ENCODE data around the gene LIG3. TPM values are rescaled to one million over a fixed set of nuclear protein-coding genes. Genes with fewer than 3 reads are reported as not detected.
A peak's percentile ranks its signal among the peaks of the same experiment; 100 is the strongest.
"Not testable (repeated sequence)": the region's sequence is repeated elsewhere in the genome, so short reads cannot be mapped to it uniquely, and the experiment has no call there.

The LIG3 gene
- 10 to 100 TPM; 43.5 to 45.7 TPM for total RNA-seq

GRCh38 chr17:34980353-34980680 is at the start of gene LIG3:
TSS of gene LIG3 (plus strand) at chr17:34980512. CDS start at chr17:34983006, 2,494 bp downstream.
- peak; percentile 95 for DNase-seq
- H3K27me3 Mint-ChIP-seq, result no peaks in the 10 kb centered on the region
- peak within 1 kb of the TSS; percentile 96 for H3K4me3 Mint-ChIP-seq

GRCh38 chr17:34950780-34951179 is 29.5 kb upstream of the LIG3 start:
- not testable (repeated sequence) for H3K27me3 Mint-ChIP-seq, H3K4me1 Mint-ChIP-seq, H3K4me3 Mint-ChIP-seq, H3K27ac Mint-ChIP-seq, H3K9me3 Mint-ChIP-seq, DNase-seq, H3K36me3 Mint-ChIP-seq

More at GRCh38 chr17:34980353-34980680, at the start of gene LIG3:
- Mint-ChIP-seq H3K9me3 (no peaks in the 10 kb centered on the region), H3K27ac (peak within 1 kb of the TSS; percentile 98), H3K4me1 (peaks cover 42% of the 10 kb centered on the region), H3K36me3 (peaks cover 12% of the 10 kb centered on the region)

GRCh38 chr17:34958438-34958837 is 21.9 kb upstream of the LIG3 start:
- no peak for DNase-seq
- Mint-ChIP-seq H3K4me3 (no peak overlapping the region), H3K9me3 (no peaks in the 10 kb centered on the region), H3K36me3 (peaks cover 18% of the 10 kb centered on the region), H3K27ac (no peak overlapping the region), H3K4me1 (peaks cover 9% of the 10 kb centered on the region), H3K27me3 (peaks cover 5% of the 10 kb centered on the region)

- H3K27ac Mint-ChIP-seq, result peak within 1 kb of the TSS; percentile 98
- H3K36me3 Mint-ChIP-seq, result peaks cover 29% of the 10 kb centered on the region
- H3K27me3 Mint-ChIP-seq, result peaks cover 5% of the 10 kb centered on the region
- DNase-seq, result peak; percentile 87
- peak within 1 kb of the TSS; percentile 99 for H3K4me3 Mint-ChIP-seq
- H3K4me1 Mint-ChIP-seq, result peaks cover 12% of the 10 kb centered on the region
- no peaks in the 10 kb centered on the region for H3K9me3 Mint-ChIP-seq
Observed at GRCh38 chr17:34961093-34961911, 19.0 kb upstream of the LIG3 start, which contains the start of the genes CCT6B and ZNF830. TSS of gene CCT6B (minus strand) at chr17:34961460. CDS start at chr17:34961393, 67 bp downstream. TSS of gene ZNF830 (plus strand) at chr17:34961540. CDS start at chr17:34961567, 27 bp downstream.

GRCh38 chr17:34974179-34974578 is 6.1 kb upstream of the LIG3 start:
- no peak overlapping the region for H3K4me3 Mint-ChIP-seq
- H3K9me3 Mint-ChIP-seq, result no peaks in the 10 kb centered on the region
- H3K27ac Mint-ChIP-seq, result no peak overlapping the region
- H3K27me3 Mint-ChIP-seq, result no peaks in the 10 kb centered on the region
- H3K4me1 Mint-ChIP-seq, result peaks cover 2% of the 10 kb centered on the region
- peaks cover 3% of the 10 kb centered on the region for H3K36me3 Mint-ChIP-seq
- DNase-seq, result no peak

GRCh38 chr17:34974794-34975785 is 5.2 kb upstream of the LIG3 start:
- Mint-ChIP-seq H3K27me3 (no peaks in the 10 kb centered on the region), H3K36me3 (no peaks in the 10 kb centered on the region), H3K9me3 (no peaks in the 10 kb centered on the region), H3K4me1 (peaks cover 9% of the 10 kb centered on the region), H3K4me3 (no peak overlapping the region), H3K27ac (no peak overlapping the region)
- DNase-seq, result no peak

- H3K4me1 Mint-ChIP-seq, result peaks cover 35% of the 10 kb centered on the region
Observed at GRCh38 chr17:34979153-34979552, 1.2 kb upstream of the LIG3 start.

GRCh38 chr17:34979650-34980352 is 511 bp upstream of the LIG3 start:
- no peaks in the 10 kb centered on the region for H3K9me3 Mint-ChIP-seq
- H3K4me1 Mint-ChIP-seq, result peaks cover 39% of the 10 kb centered on the region
- peak overlapping the region; percentile 96 for H3K4me3 Mint-ChIP-seq
- peaks cover 12% of the 10 kb centered on the region for H3K36me3 Mint-ChIP-seq
- DNase-seq, result no peak
- peak overlapping the region; percentile 98 for H3K27ac Mint-ChIP-seq
- no peaks in the 10 kb centered on the region for H3K27me3 Mint-ChIP-seq

More at GRCh38 chr17:34979153-34979552, 1.2 kb upstream of the LIG3 start:
- Mint-ChIP-seq H3K36me3 (peaks cover 12% of the 10 kb centered on the region), H3K27ac (no peak overlapping the region), H3K9me3 (no peaks in the 10 kb centered on the region), H3K4me3 (peak overlapping the region; percentile 96), H3K27me3 (no peaks in the 10 kb centered on the region)
- no peak for DNase-seq

GRCh38 chr17:34980681-34981537 is 597 bp downstream of the LIG3 start:
- peaks cover 12% of the 10 kb centered on the region for H3K36me3 Mint-ChIP-seq
- peak overlapping the region; percentile 90 for H3K4me3 Mint-ChIP-seq
- H3K27ac Mint-ChIP-seq, result peak overlapping the region; percentile 90
- no peaks in the 10 kb centered on the region for H3K9me3 Mint-ChIP-seq
- no peaks in the 10 kb centered on the region for H3K27me3 Mint-ChIP-seq
- peaks cover 44% of the 10 kb centered on the region for H3K4me1 Mint-ChIP-seq
- DNase-seq, result peak; percentile 85

- Mint-ChIP-seq H3K27me3 (no peaks in the 10 kb centered on the region), H3K9me3 (no peaks in the 10 kb centered on the region), H3K4me3 (peak overlapping the region; percentile 90), H3K27ac (peak overlapping the region; percentile 90), H3K36me3 (peaks cover 14% of the 10 kb centered on the region), H3K4me1 (peaks cover 44% of the 10 kb centered on the region)
- DNase-seq, result no peak
Observed at GRCh38 chr17:34981538-34982241, 1.4 kb downstream of the LIG3 start.

- peaks cover 14% of the 10 kb centered on the region for H3K36me3 Mint-ChIP-seq
- H3K4me1 Mint-ChIP-seq, result peaks cover 28% of the 10 kb centered on the region
- H3K9me3 Mint-ChIP-seq, result no peaks in the 10 kb centered on the region
- no peak for DNase-seq
- no peaks in the 10 kb centered on the region for H3K27me3 Mint-ChIP-seq
- no peak overlapping the region for H3K4me3 Mint-ChIP-seq
- H3K27ac Mint-ChIP-seq, result no peak overlapping the region
Observed at GRCh38 chr17:34987232-34987631, 6.9 kb downstream of the LIG3 start.

GRCh38 chr17:34988644-34989043 is 8.3 kb downstream of the LIG3 start:
- no peak overlapping the region for H3K4me3 Mint-ChIP-seq
- H3K27me3 Mint-ChIP-seq, result no peaks in the 10 kb centered on the region
- no peak for DNase-seq
- H3K4me1 Mint-ChIP-seq, result peaks cover 16% of the 10 kb centered on the region
- peaks cover 12% of the 10 kb centered on the region for H3K36me3 Mint-ChIP-seq
- no peaks in the 10 kb centered on the region for H3K9me3 Mint-ChIP-seq
- H3K27ac Mint-ChIP-seq, result no peak overlapping the region

- no peaks in the 10 kb centered on the region for H3K9me3 Mint-ChIP-seq
- no peaks in the 10 kb centered on the region for H3K27me3 Mint-ChIP-seq
- no peak overlapping the region for H3K4me3 Mint-ChIP-seq
- no peak for DNase-seq
- H3K4me1 Mint-ChIP-seq, result peaks cover 7% of the 10 kb centered on the region
- no peak overlapping the region for H3K27ac Mint-ChIP-seq
- peaks cover 12% of the 10 kb centered on the region for H3K36me3 Mint-ChIP-seq
Observed at GRCh38 chr17:34989473-34989872, 9.2 kb downstream of the LIG3 start.

All from activated naive CD8-positive, alpha-beta T cell treated with anti-CD3 and anti-CD28 coated beads for 36 hours (primary cell).